Activated naive CD4-positive, alpha-beta T cell treated with anti-CD3 and anti-CD28 coated beads for 36 hours (primary cell): Measurements from ENCODE around the gene CATSPERD. TPM values are rescaled to one million over a fixed set of nuclear protein-coding genes. Genes with fewer than 3 reads are reported as not detected.
A peak's percentile ranks its signal among the peaks of the same experiment; 100 is the strongest.

ENCODE experiments used
- CTCF ChIA-PET: fragments of 350-600 bp; sonication (Branson Sonifier 250); formaldehyde crosslinking; loops from one replicate; lab custom pipeline; 2021; ENCODE audit warnings: antibody characterized with exemption; lab: Charles Lee
- DNase-seq: peaks from one replicate; pipeline ENCODE4 v3.0.0-alpha.2; 2020
- H3K27ac Mint-ChIP-seq: one replicate; pipeline ENCODE4 v1.8.0; 2021; ENCODE audit warnings: mild to moderate bottlenecking, mixed read lengths
- H3K27me3 Mint-ChIP-seq: one replicate; pipeline ENCODE4 v1.8.0; 2021; ENCODE audit warnings: low read depth, mixed read lengths
- H3K36me3 Mint-ChIP-seq: one replicate; pipeline ENCODE4 v1.8.0; 2021; ENCODE audit warnings: low read depth, mixed read lengths
- H3K4me1 Mint-ChIP-seq: one replicate; pipeline ENCODE4 v1.8.0; 2021; ENCODE audit warnings: low read depth, mixed read lengths
- H3K4me3 Mint-ChIP-seq: one replicate; pipeline ENCODE4 v1.8.0; 2021; ENCODE audit warnings: mild to moderate bottlenecking, moderate library complexity, mixed read lengths
- H3K9me3 Mint-ChIP-seq: one replicate; pipeline ENCODE4 v1.8.0; 2021; ENCODE audit warnings: mixed read lengths
- intact Hi-C: fragments of 100-400 bp; cut with micrococcal nuclease; formaldehyde crosslinking; loops from one replicate; pipeline ENCODE4 v1.15.1; 2023
- total RNA-seq, 2 experiments: library from RNA; stranded (reverse); gene quantifications; one replicate each; pipeline ENCODE4 v1.2.3, GENCODE V29; 2021

CATSPERD gene
- total RNA-seq, 2 experiments from 2014 or later: not detected

DNA sequence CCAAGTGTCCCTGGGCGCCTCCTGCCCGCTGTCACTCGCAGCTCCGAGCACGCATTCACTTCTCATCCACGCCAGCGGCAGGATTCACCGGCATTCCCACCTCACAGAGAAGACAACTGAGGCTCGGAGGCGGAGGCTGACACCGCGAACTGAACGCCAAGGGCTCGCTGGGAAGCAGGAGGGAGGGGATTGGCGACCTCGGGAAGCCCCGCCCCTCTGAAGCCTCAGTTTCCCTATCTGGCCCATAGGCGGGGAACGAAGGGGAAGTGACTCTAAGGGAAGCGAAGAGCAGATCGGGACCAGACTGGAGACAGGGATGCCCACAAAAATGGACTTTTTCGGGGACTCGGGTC lies 40.4 kb upstream of the CATSPERD start:
- Mint-ChIP-seq H3K27ac (peak overlapping the region; percentile 91), H3K27me3 (no peaks in the 10 kb centered on the region), H3K4me1 (peaks cover 20% of the 10 kb centered on the region), H3K4me3 (peak overlapping the region; percentile 98), H3K9me3 (no peaks in the 10 kb centered on the region), H3K36me3 (peaks cover 6% of the 10 kb centered on the region)
- intact Hi-C loops: loop anchor here (1.0 to 2.0 kb wide), 7 partner anchors 10 to 956 kb away; partner anchors contain the start of genes CATSPERD, LONP1, RPL36 and SAFB
- CTCF ChIA-PET: no interaction called here
- no peak for DNase-seq

DNA sequence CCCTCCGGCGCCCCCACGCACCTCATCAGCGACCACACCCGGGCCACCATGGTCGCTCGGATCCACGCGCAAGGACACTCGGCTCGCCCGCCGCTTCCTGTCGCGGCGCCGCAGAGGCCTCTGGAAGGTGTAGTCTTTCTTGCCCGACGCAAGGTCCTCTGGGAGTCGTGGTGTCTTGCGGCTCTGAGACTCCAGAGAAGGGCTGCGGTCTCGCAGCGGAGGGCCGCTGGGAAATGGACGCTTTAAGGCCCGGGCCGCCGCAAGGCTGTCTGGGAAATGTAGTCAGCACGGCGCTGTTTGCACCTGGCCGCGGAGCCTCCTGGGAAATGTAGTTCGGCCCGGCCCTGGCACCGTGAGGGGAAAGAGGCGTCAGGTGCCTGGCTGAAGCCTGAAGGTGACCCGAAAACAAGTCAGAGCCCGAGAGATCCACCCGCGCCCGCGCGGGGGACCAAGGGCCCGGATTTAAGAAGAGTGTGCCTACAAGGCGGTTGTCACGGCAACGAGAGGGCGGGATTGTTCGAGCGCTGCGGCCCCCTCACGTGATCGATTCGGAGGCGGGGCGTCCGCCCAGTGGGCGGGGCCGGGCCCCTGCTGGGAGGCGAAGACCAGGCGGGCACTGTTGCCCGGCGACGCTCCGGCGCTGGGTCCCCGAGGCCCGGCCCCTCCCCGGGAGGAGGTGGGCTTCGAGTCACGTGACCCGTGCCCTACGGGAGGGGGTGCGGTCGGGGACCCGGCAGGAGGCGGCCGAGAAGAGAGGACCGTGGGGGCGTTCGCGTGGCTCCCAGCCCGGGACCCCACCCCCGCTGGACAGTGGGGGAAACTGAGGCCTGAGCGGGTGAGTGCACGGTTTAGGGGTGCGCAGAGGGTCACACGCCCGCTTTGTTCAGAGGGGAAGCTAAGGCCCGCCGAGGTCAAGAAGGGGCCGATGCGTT lies 39.7 kb upstream of the CATSPERD start, which contains the start of the genes HSD11B1L and MICOS13:
HSD11B1L (plus strand) TSS at position 591 of the 932 bp plus-strand sequence. CDS start 3,806 bp downstream, outside the sequence.
MICOS13 (minus strand) TSS at position 80 of the 932 bp plus-strand sequence; CDS start at position 50, 30 bp downstream.
- intact Hi-C loops: loop anchor here (1.0 to 2.0 kb wide), 7 partner anchors 10 to 956 kb away; partner anchors contain the start of genes CATSPERD, LONP1, RPL36 and SAFB
- Mint-ChIP-seq H3K4me3 (peak within 1 kb of the TSS; percentile 98), H3K27ac (peak within 1 kb of the TSS; percentile 91), H3K36me3 (peaks cover 6% of the 10 kb centered on the region), H3K9me3 (no peaks in the 10 kb centered on the region), H3K27me3 (no peaks in the 10 kb centered on the region), H3K4me1 (peaks cover 20% of the 10 kb centered on the region)
- DNase-seq: peak; percentile 99
- CTCF ChIA-PET: no interaction called here

DNA sequence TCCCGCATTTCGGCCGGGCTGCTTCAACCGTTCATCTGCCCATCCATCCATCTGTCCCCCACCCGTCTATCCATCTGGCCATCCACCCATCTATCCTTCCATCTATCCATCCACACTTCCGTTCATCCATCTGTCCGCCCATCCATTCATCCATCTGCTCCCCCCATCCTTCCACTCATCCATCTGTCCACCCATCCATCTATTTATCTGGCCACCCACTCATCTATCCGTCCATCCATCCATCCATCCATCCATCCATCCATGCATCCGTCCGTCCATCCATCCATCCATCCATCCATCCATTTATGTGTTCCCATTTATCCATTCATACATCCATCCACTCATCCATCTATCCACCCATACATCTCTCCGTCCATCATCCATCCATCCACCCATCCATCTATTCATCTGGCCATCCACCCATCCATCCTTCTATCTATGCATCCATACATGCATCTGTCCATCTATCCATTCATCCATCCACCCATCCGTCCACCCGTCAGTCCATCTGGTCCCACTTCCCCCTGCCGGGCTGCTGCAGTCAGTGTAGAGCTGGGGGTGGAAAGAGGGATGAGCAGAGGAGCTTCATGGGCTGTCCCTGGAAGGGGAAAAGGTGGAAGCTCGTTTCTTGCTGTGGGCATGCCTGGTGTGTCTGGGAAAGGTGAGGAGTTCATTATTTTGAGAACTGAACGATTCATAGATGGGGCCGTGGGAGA lies 38.9 kb upstream of the CATSPERD start:
- H3K4me3 Mint-ChIP-seq: peak overlapping the region; percentile 74
- peaks cover 22% of the 10 kb centered on the region for H3K4me1 Mint-ChIP-seq
- no peak for DNase-seq
- no peaks in the 10 kb centered on the region for H3K9me3 Mint-ChIP-seq
- CTCF ChIA-PET: no interaction called here
- peak overlapping the region; percentile 51 for H3K27ac Mint-ChIP-seq
- H3K36me3 Mint-ChIP-seq: peaks cover 6% of the 10 kb centered on the region
- no peaks in the 10 kb centered on the region for H3K27me3 Mint-ChIP-seq
- intact Hi-C loops: loop anchor here (2.0 kb wide), 1 partner anchor 223 kb away; the partner anchor contains the start of gene VMAC

DNA sequence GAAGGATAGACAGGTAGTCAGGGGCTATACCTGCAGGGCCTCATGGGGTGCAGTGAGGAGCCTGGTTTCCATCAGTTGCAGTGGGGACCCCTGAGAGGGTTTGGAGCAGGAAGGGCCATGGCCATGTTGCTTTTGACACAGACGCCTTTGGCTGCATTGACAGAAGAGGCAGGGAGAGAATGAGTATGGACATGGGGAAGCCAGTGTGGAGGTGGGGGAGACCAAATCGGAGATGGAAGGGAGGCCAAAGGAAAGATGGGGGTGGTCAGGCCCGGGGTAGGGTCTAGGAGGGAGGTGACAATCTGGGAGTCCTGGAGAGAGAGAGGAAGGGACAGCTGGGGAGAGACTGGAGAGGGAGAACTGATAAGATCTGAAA lies 38.3 kb upstream of the CATSPERD start:
- H3K36me3 Mint-ChIP-seq: peaks cover 6% of the 10 kb centered on the region
- no peak for DNase-seq
- peak overlapping the region; percentile 74 for H3K4me3 Mint-ChIP-seq
- H3K9me3 Mint-ChIP-seq: no peaks in the 10 kb centered on the region
- CTCF ChIA-PET: no interaction called here
- H3K27ac Mint-ChIP-seq: no peak overlapping the region
- intact Hi-C loops: no loop called here
- no peaks in the 10 kb centered on the region for H3K27me3 Mint-ChIP-seq
- H3K4me1 Mint-ChIP-seq: peaks cover 23% of the 10 kb centered on the region

DNA sequence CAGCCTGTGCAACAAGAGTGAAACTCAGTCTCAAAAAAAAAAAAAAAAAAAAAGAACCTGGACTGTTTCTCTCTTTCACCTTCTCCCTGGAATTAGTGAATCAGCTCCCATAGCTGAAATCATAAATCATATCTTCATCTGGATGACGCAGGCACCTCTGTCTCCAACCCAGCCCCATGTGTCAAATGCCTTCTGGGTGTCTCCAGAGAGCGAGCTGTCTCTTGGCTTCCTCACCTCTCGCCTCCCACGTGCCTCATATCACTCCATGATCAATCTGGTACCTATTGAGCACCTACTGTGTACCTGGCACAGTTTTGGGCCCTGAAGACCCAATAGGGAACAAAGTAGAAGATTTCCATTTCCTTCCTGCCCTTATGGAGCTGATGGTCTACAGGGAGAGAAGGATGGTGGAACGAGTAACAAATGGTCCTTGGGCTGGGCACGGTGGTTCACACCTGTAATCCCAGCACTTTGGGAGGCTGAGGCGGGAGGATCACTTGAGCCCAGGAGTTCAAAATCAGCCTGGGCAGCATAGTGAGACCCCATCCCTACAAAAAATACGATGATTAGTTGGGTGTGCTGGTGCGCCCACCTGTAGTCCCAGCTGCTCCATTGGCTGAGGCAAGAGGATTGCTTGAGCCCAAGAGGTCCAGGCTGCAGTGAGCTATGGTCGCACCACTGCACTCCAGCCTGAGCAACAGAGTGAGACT lies 37.1 kb upstream of the CATSPERD start:
- Mint-ChIP-seq H3K9me3 (no peaks in the 10 kb centered on the region), H3K27ac (no peak overlapping the region), H3K27me3 (no peaks in the 10 kb centered on the region), H3K4me1 (peaks cover 26% of the 10 kb centered on the region), H3K36me3 (peaks cover 3% of the 10 kb centered on the region), H3K4me3 (peak overlapping the region; percentile 36)
- intact Hi-C loops: no loop called here
- no peak for DNase-seq
- CTCF ChIA-PET: interaction anchor here (1.0 kb wide), 1 partner anchor 38 kb away, joined by 3 read pairs; no protein-coding TSS in a partner anchor

DNA sequence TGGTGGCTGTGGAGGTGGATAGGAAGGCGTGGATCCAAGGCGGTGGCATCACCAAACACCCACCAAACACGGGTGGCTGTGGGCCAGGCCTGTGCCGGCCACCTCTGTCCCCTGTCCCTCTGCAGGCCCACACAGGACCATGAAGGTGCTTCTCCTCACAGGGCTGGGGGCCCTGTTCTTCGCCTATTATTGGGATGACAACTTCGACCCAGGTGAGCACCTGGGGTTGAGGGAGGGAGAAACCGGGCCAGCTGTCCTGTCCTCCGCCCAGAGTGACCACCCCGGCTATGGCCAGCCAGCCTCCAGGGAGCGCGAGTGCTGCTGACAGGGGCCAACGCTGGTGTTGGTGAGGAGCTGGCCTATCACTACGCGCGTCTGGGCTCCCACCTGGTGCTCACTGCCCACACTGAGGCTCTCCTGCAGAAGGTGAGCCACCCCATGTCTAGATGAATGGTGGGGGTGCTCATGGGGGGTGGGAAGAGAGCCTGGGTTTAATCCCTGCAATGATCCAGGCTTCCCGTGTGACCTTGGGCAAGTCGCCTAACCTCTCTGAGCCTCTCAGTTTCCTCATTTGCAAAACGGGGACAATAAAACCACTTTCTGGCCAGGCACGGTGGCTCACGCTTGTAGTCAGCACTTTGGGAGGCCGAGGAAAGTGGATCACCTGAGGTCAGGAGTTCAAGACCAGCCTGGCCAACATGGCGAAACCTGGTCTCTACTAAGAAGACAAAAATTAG lies 35.6 kb upstream of the CATSPERD start:
- CTCF ChIA-PET: no interaction called here
- Mint-ChIP-seq H3K9me3 (no peaks in the 10 kb centered on the region), H3K27ac (no peak overlapping the region), H3K36me3 (no peaks in the 10 kb centered on the region), H3K4me3 (no peak overlapping the region), H3K27me3 (no peaks in the 10 kb centered on the region), H3K4me1 (peaks cover 22% of the 10 kb centered on the region)
- no peak for DNase-seq
- intact Hi-C loops: loop anchor here (5.0 kb wide), 1 partner anchor 1213 kb away; the partner anchor contains the start of gene HDGFL2

DNA sequence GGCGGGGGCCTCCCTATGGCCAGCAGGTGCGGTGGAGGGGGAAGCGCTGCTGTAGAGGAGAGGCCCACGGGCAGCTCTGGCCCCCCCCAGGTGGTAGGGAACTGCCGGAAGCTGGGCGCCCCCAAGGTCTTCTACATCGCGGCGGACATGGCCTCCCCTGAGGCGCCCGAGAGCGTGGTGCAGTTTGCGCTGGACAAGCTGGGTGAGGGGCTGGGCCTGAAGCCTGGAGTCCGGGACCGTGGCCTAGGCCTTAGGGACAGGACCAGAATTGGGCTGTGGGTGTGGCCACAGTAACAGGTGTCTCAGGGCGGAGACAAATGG lies 34.2 kb upstream of the CATSPERD start:
- intact Hi-C loops: loop anchor here (5.0 kb wide), 1 partner anchor 1214 kb away; the partner anchor contains the start of gene HDGFL2
- peaks cover 13% of the 10 kb centered on the region for H3K36me3 Mint-ChIP-seq
- H3K4me3 Mint-ChIP-seq: peak overlapping the region; percentile 76
- peak overlapping the region; percentile 51 for H3K27ac Mint-ChIP-seq
- DNase-seq: no peak
- H3K4me1 Mint-ChIP-seq: peaks cover 21% of the 10 kb centered on the region
- no peaks in the 10 kb centered on the region for H3K27me3 Mint-ChIP-seq
- H3K9me3 Mint-ChIP-seq: no peaks in the 10 kb centered on the region
- CTCF ChIA-PET: interaction anchor here (0.6 to 2.1 kb wide), 7 partner anchors 25 to 141 kb away, joined by 3 to 9 read pairs (median 5); no protein-coding TSS in a partner anchor

DNA sequence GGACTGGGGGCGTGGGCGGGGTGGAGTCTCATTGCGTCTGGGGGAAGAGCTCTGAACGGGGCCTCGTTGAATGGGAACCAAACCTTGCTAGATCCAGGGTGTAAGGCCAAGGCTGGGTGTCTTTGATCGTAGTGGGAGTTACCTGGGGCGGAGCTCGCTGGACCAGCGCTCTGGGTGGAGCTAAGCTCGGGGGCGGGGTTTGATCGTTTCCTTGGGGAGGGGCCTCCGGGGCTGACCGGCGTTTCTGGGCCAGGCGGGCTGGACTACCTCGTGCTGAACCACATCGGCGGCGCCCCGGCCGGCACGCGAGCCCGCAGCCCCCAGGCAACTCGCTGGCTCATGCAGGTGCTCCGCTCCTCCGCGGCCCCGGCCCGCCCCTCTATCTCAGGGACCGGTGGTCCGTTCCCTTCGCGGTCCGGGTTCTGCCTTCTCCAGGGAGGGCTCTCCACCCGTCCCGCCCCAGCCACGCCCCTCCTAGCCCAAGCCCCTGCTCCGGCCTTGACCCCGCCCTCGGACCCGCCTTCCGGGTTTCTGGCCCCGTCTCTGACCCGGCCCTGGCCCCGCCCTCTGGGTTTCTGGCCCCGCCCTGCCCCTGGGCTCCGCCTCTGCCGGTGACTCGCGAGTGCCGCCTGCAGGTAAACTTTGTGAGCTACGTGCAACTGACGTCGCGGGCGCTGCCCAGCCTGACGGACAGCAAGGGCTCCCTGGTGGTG lies 33.6 kb upstream of the CATSPERD start:
- Mint-ChIP-seq H3K4me1 (peaks cover 16% of the 10 kb centered on the region), H3K9me3 (no peaks in the 10 kb centered on the region), H3K36me3 (peaks cover 18% of the 10 kb centered on the region), H3K4me3 (peak overlapping the region; percentile 76), H3K27me3 (no peaks in the 10 kb centered on the region), H3K27ac (peak overlapping the region; percentile 51)
- CTCF ChIA-PET: interaction anchor here (0.5 to 2.1 kb wide), 14 partner anchors 16 to 1094 kb away, joined by 3 to 9 read pairs (median 3); partner anchors contain the start of genes CATSPERD, SAFB and SAFB2
- intact Hi-C loops: loop anchor here (1.0 to 5.0 kb wide), 2 partner anchors 64 to 1215 kb away; partner anchors contain the start of genes HDGFL2 and SAFB
- peak; percentile 98 for DNase-seq

DNA sequence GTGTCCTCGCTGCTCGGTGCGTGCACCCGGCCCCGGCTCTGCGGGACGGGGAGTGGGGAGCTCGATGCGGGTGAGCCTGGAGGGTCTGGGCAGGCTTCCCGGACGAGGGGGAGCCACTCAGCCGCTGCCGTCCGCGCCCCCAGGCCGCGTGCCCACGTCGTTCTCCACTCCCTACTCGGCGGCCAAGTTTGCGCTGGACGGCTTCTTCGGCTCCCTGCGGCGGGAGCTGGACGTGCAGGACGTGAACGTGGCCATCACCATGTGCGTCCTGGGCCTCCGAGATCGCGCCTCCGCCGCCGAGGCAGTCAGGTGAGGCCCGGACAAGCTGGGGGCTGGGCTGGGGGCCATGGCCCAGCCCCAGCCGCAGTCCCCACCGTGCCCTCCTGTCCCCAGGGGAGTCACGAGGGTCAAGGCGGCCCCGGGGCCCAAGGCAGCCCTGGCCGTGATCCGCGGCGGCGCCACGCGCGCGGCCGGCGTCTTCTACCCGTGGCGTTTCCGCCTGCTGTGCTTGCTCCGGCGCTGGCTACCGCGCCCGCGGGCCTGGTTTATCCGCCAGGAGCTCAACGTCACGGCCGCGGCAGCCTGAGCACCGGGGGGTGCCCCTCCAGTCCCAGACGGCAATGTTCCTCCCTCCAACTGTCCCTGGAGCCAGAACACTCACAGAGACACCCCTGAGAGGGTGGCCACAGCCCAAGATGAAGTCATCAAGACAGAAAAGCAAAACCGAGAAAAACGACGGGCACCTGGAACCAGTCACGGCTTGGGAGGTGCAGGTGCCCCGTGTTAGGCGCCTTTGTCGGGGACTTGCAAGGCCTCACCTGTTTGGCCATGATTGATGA lies 32.9 kb upstream of the CATSPERD start:
- Mint-ChIP-seq H3K27ac (no peak overlapping the region), H3K9me3 (no peaks in the 10 kb centered on the region), H3K36me3 (peaks cover 26% of the 10 kb centered on the region), H3K4me1 (peaks cover 18% of the 10 kb centered on the region), H3K27me3 (no peaks in the 10 kb centered on the region), H3K4me3 (peak overlapping the region; percentile 76)
- CTCF ChIA-PET: interaction anchor here (0.6 to 2.8 kb wide), 13 partner anchors 17 to 835 kb away, joined by 3 to 9 read pairs (median 4); partner anchors contain the start of genes CATSPERD, SAFB and SAFB2
- intact Hi-C loops: loop anchor here (1.0 to 5.0 kb wide), 2 partner anchors 64 to 1215 kb away; partner anchors contain the start of genes HDGFL2 and SAFB
- DNase-seq: no peak
